GM19238 (cell line): Measurements from ENCODE around the gene SLC22A17.

Experiments
- DNase-seq: peaks from one replicate; pipeline ENCODE4 v3.0.0; 2011; ENCODE audit warnings: low spot score; ENCODE audit not compliant: insufficient read length

SLC22A17 gene

DNA sequence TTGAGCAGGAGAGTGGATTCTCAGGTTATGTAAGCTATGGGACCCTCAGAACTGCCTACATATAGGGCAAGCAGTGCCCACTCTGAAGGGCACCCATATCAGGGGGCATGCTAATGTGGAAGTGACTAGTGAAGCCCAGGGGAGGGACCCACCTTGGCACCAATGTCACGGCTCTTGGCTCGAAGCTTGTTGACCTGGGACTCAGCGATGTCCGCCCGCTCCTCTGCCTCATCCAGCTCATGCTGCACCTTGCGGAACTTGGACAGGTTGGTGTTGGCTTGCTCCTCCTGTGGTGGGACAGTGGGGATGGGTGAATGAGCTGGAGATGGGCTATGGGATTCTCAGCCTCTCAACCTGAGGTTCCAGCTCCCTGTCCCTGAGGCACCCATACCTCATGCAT, 29.6 kb upstream of the SLC22A17 start:
- DNase-seq, result no peak

GRCh38 chr14:23381871-23382270, 29.2 kb upstream of the SLC22A17 start:
- no peak for DNase-seq

DNA sequence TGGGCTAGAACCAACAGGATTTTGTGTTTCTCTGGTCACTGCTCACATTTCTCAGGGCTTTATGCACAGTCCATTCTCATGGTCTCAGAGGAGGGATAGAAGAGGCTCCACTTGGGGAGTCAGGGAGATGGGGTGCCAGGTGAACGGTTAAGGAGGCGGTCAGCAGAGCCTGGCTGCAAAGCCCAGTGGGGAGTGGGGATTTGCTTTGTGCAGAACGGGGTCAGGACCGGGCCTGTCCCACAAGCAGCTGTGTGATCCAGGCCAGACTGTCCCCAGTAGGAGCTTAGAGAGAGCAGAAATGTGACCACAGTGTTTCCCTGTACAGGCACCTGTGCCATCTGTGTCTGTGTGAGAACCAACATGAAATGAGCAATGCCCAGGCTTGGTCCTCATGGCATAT, 28.3 kb upstream of the SLC22A17 start:
- DNase-seq, result no peak

DNA sequence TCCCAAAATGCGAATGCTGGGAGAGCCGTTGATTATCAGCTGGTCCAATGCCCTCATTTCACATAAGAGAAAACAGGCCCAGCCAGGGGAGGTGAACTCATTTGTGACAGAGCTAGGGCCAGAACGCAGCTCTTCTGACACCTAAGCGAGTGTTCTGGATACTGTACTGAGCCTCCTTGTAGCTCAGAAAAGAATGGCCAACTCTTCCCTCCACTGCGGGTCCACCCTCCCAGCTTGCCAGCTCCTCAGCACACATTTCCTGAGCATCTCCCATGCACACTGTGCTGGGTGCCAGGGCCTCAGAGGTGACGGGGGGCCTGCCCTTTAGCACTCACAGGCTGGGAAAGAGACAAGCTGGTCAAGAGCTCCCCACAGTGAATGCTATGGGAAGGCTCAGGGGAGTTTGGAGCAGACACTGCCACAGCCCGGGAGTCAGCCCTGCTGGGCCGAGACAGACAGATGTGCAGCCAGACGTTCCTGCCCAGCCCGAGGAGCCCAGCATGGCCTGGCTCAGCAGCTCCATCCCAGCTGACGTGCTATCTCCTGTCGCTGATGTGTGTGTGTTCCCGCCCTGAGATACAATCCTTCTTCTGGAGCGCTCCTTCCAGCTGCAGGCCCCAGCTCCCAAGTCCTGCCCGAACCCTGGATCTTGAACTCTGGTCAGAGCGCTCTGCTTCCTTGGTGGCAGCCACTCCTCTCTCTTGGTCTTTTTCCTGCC, 27.7 kb upstream of the SLC22A17 start:
- DNase-seq, result no peak

DNA sequence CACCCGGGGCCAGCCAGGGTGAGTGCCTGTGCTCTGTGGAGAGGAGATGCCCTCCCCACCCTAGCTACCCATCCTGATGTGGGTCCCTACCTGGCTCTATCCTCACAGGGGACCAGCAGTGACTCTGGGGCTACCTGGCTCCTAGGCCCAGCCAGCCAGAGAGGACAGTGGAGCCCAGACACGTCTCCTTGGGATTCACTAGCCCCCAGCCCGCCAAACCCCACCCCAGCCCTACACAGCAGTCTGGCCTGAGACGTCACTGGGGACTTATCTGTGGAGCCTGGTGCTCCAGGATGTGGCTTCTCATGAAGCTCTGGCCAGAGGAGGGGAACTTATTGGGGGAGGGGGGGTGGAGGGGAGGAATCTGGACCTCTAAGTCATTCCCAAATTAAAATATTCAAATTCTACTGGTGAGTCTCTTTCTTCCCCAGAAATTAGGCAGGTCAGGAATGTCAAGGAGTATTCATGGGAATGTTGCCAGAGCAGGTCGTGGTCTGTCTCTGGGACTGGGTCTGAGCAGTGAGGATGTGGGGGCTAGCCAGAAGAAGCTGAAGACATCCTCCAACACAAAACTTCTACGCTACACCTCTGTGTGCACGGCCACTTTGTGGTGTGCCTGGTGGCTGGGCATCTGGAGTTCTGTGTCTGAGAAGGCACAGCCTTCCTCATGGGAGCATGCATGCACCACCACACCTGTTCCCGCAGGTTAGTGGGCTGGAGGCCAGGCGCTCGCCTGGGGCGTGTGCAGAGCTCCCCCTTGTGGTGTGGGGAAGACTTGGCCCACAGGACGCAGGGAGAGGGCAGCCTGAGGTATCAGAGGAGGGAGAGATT, 26.9 kb upstream of the SLC22A17 start:
- DNase-seq, result peak; percentile 77

DNA sequence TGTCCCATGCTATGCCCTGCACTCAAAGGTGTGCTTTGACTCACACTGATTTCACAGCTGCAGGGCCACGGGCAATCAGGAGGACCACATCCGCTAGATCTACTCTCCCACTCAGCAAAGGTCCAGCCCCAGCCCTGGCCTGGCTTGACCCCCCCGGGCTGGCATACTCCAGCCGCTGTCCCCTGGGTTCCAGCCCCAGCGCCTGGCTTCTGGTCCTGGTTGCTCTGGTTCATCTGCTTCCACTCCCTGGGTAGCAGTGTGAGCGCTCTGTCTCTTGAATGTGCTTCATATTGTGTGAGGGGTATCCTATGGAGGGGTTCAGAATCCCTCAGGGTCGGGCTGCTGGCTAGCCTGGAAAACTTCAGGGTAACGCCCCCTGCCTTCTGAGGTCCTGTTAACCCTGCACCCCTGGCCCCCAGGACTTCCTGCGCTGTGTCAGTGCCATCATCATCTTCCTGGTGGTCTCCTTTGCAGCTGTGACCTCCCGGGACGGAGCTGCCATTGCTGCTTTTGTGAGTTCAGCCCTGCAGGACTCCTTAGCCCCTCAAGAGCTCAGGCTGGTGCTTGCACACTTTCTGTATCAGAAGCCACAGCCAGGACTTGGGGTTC, 26.0 kb upstream of the SLC22A17 start:
- DNase-seq, result no peak

- no peak for DNase-seq
Observed at GRCh38 chr14:23377573-23378563, 25.2 kb upstream of the SLC22A17 start.

DNA sequence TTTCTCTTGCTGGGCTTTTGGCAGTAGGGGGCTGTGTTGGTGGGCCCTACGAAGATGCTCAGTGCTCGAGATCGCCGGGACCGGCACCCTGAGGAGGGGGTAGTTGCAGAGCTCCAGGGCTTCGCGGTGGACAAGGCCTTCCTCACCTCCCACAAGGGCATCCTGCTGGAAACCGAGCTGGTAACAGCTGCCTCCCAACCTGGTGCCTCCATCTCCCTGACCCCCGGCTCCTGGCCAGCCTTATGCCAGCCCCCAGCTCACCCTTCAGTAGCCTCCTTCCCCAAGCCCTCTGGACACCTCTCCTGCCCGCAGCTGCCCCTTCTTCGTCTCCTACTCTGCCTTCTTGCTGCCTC, 24.5 kb upstream of the SLC22A17 start:
- DNase-seq, result no peak

DNA sequence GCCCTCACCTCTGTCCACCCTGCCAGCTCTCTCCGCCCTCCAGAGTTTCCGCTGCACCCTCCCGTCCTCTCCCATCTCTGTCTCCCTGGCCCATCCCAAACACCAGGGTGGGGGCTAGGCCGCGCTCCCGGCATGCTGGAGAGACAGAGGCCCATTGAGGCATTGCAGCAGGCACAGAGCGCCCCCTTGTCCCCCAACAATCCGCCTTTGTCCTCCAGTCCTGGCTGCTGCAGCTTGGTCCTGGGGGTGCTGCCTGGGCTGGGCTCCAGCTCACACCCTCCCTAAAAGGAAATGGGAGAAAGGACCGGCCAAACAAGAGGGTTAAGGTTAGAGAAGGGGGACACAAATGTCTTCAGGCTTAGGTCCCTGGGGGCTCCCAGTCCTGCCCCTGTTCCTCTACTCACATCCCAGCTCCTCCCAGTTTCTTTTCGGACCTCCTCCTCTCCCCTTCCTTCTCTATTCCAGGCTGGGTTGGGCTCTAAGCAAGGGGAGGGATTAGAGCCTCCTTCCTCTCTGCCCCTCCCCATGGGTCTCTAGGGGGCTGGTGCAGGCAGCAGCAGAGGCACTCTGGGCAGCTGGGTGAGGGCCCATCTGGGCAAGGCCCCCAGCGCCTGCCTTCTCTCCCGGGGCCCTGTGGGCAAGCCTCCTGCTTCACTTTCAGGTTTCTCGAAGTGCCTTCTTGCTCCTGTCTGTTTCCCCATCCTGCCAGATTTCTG, 24.0 kb upstream of the SLC22A17 start, which contains the start of gene CMTM5:
Gene CMTM5 (plus strand): TSS at position 565 of the 716 bp plus-strand sequence. CDS start 206 bp downstream, outside the sequence.
- no peak for DNase-seq

DNA sequence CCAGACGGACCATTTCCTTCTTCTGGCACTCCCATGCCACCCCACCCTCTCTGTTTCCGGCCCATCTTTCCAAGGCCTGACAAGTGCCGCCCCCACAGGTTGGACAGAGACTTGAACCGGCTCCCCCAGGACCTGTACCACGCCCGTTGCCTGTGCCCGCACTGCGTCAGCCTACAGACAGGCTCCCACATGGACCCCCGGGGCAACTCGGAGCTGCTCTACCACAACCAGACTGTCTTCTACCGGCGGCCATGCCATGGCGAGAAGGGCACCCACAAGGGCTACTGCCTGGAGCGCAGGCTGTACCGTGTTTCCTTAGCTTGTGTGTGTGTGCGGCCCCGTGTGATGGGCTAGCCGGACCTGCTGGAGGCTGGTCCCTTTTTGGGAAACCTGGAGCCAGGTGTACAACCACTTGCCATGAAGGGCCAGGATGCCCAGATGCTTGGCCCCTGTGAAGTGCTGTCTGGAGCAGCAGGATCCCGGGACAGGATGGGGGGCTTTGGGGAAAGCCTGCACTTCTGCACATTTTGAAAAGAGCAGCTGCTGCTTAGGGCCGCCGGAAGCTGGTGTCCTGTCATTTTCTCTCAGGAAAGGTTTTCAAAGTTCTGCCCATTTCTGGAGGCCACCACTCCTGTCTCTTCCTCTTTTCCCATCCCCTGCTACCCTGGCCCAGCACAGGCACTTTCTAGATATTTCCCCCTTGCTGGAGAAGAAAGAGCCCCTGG, 23.0 kb upstream of the SLC22A17 start:
- no peak for DNase-seq

DNA sequence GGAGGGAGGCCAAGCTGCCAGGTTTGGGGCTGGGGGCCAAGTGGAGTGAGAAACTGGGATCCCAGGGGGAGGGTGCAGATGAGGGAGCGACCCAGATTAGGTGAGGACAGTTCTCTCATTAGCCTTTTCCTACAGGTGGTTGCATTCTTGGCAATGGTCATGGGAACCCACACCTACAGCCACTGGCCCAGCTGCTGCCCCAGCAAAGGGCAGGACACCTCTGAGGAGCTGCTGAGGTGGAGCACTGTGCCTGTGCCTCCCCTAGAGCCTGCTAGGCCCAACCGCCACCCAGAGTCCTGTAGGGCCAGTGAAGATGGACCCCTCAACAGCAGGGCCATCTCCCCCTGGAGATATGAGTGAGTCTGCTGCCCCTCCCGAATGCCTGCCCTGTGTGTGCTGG, 20.4 kb upstream of the SLC22A17 start:
- no peak for DNase-seq

- DNase-seq, result no peak
Observed at GRCh38 chr14:23372509-23372908, 19.8 kb upstream of the SLC22A17 start, which contains the start of gene IL25. Gene IL25 (plus strand): TSS chr14:23372809.

GRCh38 chr14:23371865-23372264, 19.2 kb upstream of the SLC22A17 start:
- DNase-seq, result no peak

DNA sequence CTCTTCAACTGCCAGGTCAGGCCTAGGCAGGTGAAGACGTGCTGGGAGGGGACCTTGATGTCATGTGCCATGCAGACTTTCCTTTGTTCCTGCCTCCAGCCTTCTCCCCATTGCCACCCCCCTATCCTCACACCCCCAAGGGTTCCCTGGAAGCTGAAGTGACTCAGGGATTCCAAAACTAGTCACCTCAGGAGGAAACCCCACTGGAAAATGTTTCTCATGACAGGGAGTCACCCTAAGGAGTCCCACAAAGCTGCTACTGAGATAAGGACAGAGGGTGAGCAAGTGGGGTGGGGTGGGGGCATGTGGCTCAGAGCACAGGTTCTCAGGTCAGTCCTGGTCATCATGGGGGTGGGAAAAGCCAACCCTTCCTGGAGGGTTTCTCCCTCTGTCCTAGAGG, 17.5 kb upstream of the SLC22A17 start:
- DNase-seq, result no peak

DNA sequence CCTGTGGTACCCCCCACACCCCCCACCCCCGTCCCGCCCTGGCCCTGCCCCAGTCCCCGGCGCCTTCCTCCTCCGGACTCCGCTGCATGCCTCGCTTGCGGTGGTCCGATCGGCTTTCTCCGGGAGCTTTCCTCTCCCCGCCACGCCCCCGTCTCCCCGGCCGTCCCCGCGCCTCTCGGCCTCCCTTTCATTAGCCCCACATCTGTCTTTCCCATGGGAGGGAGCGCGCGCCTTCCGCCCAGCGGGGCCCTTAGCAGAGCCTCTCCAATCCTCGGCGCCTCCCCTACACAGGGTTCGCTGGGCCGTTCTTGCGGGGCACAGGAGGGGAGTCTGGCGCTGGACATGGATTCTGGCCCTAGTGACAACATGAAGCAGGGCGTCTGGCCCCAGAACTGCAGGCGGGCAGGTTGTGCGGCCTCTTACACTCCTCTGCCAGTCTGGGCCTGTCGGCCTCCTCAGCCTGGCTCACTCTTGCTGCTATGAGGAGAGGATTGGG, 13.8 kb upstream of the SLC22A17 start:
- no peak for DNase-seq

DNA sequence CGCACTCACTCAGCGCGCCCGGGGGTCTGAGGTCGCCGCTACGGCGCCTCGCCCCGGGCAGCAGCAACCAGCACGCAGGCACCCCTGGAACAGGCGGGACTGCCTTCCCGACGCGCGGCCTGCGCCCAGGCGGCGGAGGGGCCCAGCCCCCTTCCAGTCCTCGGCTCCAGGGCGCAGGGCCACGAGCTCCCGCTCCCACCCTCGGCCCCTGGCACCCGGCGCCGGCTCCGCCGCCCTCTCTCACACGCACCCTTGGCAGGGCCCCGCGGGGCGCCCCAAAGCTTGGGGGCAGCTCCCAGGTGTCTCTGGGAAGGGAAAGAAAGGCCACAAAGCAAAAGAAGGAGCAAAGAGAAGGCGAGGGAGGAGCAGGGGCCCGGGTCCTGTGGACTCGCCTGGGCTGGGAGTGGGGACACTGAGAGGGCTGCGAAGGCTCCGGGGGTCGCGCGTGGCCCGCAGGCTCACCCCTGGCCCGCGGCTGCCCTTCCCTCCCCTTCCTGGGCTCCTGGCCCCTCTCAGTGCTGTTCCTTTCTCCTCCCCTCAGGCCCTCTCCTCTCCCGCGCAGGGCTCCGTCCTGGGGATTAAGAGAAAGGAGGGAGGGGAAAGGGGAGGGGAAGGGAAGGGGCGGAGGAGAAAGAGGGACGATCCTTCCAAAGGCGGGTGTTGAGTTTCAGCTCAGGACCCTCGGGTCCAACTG, 13.2 kb upstream of the SLC22A17 start:
- DNase-seq, result no peak

DNA sequence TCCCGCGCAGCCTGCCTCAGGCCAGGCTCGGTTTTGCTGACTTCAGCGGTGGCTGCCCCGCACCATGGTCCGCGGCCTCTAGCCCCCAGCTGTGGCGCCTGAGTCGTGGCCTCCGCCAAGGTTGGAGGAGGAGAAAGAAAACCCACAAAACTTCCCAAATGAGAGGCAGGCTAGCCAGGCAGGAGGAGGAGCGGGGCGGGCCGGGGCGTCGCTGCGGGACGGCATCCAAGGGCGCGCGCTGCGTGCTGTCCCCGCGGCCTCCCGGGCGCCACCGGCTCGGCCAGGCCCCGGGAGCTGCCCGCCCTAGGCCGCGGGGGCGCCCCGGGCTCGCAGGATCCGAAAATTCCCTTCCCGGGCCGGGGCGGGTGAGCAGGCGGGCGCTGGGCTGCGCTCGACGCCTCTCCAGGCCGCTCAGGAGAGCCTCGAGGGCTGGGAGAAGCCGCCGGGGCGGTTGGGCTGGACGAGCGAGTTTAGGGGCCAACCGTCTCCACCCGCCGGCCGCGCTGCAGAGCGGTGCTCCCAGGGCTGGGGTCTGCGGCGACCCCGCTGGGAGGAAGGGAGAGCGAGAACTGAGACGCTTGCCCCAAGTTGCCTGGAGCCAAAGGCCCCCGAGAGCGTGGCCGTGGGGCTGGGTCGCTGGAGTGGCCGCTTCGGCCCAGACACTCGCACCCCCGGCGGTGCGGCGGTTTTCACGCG, 12.5 kb upstream of the SLC22A17 start, which contains the start of gene EFS:
Gene EFS (minus strand): TSS at position 137 of the 696 bp plus-strand sequence. CDS start 147 bp downstream, outside the sequence.
- no peak for DNase-seq
